ENCODE results near the gene ANXA2R. TPM values are rescaled to one million over a fixed set of nuclear protein-coding genes. Genes with fewer than 3 reads are reported as not detected.
"Not testable (repeated sequence)": the region's sequence is repeated elsewhere in the genome, so short reads cannot be mapped to it uniquely, and the experiment has no call there.

Gene ANXA2R
- total RNA-seq, 1 experiment from 2014 or later = 0.98 TPM

GRCh38 chr5:43034591-43034968 lies 5.5 kb downstream of the ANXA2R start:
- intact Hi-C loops (cut with micrococcal nuclease) = no loop called here
- Mint-ChIP-seq H3K4me3 (ENCODE audit: unreplicated experiment) (no peak overlapping the region), H3K4me1 (ENCODE audit: insufficient read depth, unreplicated experiment) (no peaks in the 10 kb centered on the region), H3K27ac (ENCODE audit: low read depth, unreplicated experiment) (no peak overlapping the region), H3K9me3 (ENCODE audit: unreplicated experiment) (no peaks in the 10 kb centered on the region), H3K36me3 (ENCODE audit: insufficient read depth, unreplicated experiment) (peaks cover 6% of the 10 kb centered on the region), H3K27me3 (ENCODE audit: insufficient read depth, unreplicated experiment) (no peaks in the 10 kb centered on the region)
- TF ChIP-seq, protein P1, sequence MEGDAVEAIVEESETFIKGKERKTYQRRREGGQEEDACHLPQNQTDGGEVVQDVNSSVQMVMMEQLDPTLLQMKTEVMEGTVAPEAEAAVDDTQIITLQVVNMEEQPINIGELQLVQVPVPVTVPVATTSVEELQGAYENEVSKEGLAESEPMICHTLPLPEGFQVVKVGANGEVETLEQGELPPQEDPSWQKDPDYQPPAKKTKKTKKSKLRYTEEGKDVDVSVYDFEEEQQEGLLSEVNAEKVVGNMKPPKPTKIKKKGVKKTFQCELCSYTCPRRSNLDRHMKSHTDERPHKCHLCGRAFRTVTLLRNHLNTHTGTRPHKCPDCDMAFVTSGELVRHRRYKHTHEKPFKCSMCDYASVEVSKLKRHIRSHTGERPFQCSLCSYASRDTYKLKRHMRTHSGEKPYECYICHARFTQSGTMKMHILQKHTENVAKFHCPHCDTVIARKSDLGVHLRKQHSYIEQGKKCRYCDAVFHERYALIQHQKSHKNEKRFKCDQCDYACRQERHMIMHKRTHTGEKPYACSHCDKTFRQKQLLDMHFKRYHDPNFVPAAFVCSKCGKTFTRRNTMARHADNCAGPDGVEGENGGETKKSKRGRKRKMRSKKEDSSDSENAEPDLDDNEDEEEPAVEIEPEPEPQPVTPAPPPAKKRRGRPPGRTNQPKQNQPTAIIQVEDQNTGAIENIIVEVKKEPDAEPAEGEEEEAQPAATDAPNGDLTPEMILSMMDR (IDR thresholded peaks at IDR 0.05; ENCODE audit: unreplicated experiment) = no peak
- no peak for DNase-seq (ENCODE audit: unreplicated experiment)
- ChIA-PET CTCF (no interaction called here), POLR2A (no interaction called here)
- no TSS peak for BruUV-seq (replicated peaks)

- POLR2A ChIA-PET = no interaction called here
- Mint-ChIP-seq H3K4me3 (ENCODE audit: unreplicated experiment) (no peak overlapping the region), H3K27me3 (ENCODE audit: insufficient read depth, unreplicated experiment) (no peaks in the 10 kb centered on the region), H3K27ac (ENCODE audit: low read depth, unreplicated experiment) (no peak overlapping the region), H3K4me1 (ENCODE audit: insufficient read depth, unreplicated experiment) (no peaks in the 10 kb centered on the region), H3K9me3 (ENCODE audit: unreplicated experiment) (no peaks in the 10 kb centered on the region), H3K36me3 (ENCODE audit: insufficient read depth, unreplicated experiment) (peaks cover 6% of the 10 kb centered on the region)
- TF ChIP-seq, protein P1 (IDR thresholded peaks at IDR 0.05; ENCODE audit: unreplicated experiment) = no peak
- intact Hi-C loops (cut with micrococcal nuclease) = no loop called here
- no peak for DNase-seq (ENCODE audit: unreplicated experiment)
- no TSS peak for BruUV-seq (replicated peaks)
- CTCF ChIA-PET = no interaction called here
Measured at GRCh38 chr5:43033841-43034590, 6.1 kb downstream of the ANXA2R start.

- no TSS peak for BruUV-seq (replicated peaks)
- TF ChIP-seq, protein P1 (IDR thresholded peaks at IDR 0.05; ENCODE audit: unreplicated experiment) = no peak
- H3K27ac Mint-ChIP-seq (ENCODE audit: low read depth, unreplicated experiment) = no peak overlapping the region
- CTCF ChIA-PET = interaction anchor here (0.6 to 1.7 kb wide), 2 partner anchors 115 to 1757 kb away, joined by 4 read pairs; no protein-coding TSS in a partner anchor
- no peaks in the 10 kb centered on the region for H3K9me3 Mint-ChIP-seq (ENCODE audit: unreplicated experiment)
- H3K27me3 Mint-ChIP-seq (ENCODE audit: insufficient read depth, unreplicated experiment) = no peaks in the 10 kb centered on the region
- peaks cover 10% of the 10 kb centered on the region for H3K36me3 Mint-ChIP-seq (ENCODE audit: insufficient read depth, unreplicated experiment)
- POLR2A ChIA-PET = interaction anchor here (0.7 to 1.4 kb wide), 3 partner anchors 14 to 119 kb away, joined by 4 to 5 read pairs (median 5); no protein-coding TSS in a partner anchor
- DNase-seq (ENCODE audit: unreplicated experiment) = no peak
- intact Hi-C loops (cut with micrococcal nuclease) = no loop called here
- H3K4me1 Mint-ChIP-seq (ENCODE audit: insufficient read depth, unreplicated experiment) = no peaks in the 10 kb centered on the region
- no peak overlapping the region for H3K4me3 Mint-ChIP-seq (ENCODE audit: unreplicated experiment)
Measured at GRCh38 chr5:43027054-43027785, 12.9 kb downstream of the ANXA2R start.

DNA sequence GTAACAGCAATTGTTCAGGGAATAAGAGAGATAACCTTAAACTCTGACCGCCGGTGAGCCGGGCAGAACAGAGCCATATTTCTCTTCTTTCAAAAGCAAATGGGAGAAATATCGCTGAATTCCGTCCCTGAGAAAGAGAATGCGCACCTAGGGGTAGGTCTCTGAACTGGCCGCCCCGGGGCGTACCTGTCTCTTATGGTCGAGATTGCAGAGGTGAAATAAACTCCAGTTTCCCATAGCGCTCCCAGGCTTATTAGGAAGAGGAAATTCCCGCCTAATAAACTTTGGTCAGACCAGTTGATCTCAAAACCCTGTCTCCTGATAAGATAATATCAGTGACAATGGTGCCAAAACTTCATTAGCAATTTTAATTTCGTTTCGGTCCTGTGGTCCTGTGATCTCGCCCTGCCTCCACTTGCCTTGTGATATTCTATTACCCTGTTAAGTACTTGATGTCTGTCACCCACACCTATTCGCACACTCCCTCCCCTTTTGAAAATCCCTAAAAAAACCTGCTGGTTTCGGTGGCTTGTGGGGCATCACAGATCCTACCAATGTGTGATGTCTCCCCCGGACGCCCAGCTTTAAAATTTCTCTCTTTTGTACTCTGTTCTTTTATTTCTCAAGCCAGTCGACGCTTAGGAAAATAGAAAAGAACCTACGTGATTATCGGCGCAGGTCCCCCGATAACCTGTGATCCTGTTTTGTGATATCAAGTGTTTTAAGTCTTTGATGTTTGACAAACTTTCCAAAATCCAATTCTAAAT lies 14.8 kb downstream of the ANXA2R start:
- Mint-ChIP-seq H3K36me3 (ENCODE audit: insufficient read depth, unreplicated experiment) (peaks cover 10% of the 10 kb centered on the region), H3K27ac (ENCODE audit: low read depth, unreplicated experiment) (peak overlapping the region; percentile 49)
- intact Hi-C loops (cut with micrococcal nuclease); DNase-seq (ENCODE audit: unreplicated experiment); H3K4me3 Mint-ChIP-seq (ENCODE audit: unreplicated experiment); H3K27me3 Mint-ChIP-seq (ENCODE audit: insufficient read depth, unreplicated experiment); H3K4me1 Mint-ChIP-seq (ENCODE audit: insufficient read depth, unreplicated experiment); BruUV-seq (replicated peaks); H3K9me3 Mint-ChIP-seq (ENCODE audit: unreplicated experiment); POLR2A ChIA-PET: not testable (repeated sequence)
- CTCF ChIA-PET = interaction anchor here (0.6 kb wide), 1 partner anchor 44 kb away, joined by 3 read pairs; no protein-coding TSS in a partner anchor
